Ecto neural progenitor cell (in vitro differentiated cells): ENCODE measurements around the gene CORO2A.

ENCODE experiments used
- DNase-seq: peaks from one replicate; pipeline ENCODE4 v3.0.0-alpha.2; 2018; ENCODE audit warnings: low spot score

Gene CORO2A, protein sequence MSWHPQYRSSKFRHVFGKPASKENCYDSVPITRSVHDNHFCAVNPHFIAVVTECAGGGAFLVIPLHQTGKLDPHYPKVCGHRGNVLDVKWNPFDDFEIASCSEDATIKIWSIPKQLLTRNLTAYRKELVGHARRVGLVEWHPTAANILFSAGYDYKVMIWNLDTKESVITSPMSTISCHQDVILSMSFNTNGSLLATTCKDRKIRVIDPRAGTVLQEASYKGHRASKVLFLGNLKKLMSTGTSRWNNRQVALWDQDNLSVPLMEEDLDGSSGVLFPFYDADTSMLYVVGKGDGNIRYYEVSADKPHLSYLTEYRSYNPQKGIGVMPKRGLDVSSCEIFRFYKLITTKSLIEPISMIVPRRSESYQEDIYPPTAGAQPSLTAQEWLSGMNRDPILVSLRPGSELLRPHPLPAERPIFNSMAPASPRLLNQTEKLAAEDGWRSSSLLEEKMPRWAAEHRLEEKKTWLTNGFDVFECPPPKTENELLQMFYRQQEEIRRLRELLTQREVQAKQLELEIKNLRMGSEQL

DNA sequence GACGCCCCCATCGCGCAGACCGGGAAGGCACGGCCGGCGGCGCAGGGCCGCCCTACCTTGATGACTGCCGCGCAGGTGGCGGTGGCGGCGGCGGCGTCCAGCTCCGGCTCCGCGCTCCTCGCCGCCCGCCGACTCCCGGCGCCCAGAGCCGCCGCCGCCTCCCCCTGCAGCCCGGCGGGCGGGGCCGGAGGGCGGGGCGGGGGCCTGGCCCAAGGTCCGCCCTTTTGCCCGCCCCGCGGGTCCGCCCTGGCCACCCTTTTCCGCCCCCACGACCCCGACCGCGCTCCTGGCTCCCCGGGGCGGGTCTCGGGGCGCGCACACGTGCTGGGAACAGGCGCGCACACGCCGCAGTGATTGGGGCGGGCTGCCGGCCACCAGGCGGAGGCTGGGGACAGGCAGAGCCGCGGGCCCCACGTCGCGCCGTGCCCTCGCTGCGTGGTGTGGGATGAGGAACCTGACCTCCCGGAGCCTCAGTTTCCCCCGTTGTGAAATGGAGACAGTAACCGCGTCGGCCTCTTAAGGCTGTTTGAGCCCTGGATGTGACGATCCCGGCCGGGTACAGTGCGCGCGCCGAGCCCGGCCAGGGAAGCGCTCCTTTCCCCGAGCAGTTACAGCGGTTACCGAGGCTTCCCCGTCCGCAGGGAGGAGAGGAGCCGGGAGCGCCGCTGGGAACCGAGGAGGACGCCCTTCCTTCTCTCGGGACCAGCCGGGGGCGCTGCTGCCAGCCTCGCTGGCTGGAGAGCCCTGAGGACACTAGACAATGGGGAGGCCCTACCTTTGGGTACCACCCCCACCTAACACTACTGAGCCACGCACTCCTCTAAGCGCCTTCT is at the start of gene CORO2A:
Gene CORO2A (minus strand): TSS at position 135 of the 833 bp plus-strand sequence. CDS start 34,977 bp downstream, outside the sequence.
- peak; percentile 86 for DNase-seq

DNA sequence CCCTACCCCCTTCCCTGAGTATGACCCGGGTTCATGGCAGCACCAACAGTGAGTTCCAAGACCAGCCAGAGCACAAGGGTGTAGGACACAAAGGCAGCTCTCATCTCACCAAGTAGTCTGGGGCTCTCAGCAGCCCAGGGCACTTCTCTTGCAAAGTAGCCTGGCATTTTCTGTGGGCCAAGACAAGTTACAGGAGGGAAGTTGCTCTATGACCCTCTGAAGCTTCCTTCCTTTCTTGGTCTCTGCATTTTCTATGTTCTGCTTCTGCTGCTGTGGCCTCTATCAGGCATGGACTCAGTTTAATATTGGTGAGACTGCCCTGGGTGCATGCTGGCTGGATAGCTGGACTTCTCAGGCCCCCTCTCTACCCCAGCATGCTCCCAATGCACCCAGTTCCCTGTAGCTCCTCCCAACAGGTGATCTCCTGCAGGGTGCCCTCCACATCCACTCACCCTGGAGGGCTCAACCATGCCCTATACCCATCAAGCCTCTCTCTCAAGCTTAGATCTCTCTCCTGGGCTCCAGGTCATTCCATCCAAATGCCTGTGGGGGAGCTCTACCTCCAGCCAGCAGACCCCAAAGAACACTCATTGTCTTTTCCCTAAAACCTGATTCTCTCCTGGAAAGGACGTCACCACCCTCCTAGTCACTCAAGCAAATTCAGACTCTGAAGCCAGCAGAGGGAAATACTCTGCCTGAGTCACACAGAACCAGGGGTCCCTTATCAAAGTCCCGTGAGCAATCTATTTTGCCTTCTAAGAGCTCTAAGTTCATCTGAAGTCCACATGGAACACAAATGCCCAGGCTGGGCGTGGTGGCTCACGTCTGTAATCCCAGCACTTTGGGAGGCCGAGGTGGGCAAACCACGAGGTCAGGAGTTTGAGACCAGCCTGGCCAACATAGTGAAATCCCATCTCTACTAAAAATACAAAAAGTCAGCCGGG is 49.2 kb upstream of the CORO2A start:
- DNase-seq, result no peak

DNA sequence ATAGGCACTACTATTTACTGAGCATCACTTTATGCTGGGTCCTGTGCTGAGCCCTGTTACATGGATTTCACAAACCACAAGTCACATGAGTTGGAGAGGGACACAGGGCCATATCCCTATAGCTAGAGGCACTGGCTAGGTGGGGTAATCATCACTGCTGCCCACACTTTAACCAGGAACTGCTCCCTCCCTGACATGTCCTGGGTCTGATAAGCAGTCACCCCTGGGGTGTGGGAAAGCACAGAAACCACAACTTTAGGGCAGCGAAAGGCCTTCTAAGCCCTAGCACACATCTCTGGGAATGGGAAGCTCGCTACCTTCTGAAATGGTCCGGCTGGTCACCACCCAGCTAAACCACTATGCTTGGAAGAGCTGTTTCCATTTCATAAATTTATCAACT is 48.0 kb upstream of the CORO2A start:
- no peak for DNase-seq

DNA sequence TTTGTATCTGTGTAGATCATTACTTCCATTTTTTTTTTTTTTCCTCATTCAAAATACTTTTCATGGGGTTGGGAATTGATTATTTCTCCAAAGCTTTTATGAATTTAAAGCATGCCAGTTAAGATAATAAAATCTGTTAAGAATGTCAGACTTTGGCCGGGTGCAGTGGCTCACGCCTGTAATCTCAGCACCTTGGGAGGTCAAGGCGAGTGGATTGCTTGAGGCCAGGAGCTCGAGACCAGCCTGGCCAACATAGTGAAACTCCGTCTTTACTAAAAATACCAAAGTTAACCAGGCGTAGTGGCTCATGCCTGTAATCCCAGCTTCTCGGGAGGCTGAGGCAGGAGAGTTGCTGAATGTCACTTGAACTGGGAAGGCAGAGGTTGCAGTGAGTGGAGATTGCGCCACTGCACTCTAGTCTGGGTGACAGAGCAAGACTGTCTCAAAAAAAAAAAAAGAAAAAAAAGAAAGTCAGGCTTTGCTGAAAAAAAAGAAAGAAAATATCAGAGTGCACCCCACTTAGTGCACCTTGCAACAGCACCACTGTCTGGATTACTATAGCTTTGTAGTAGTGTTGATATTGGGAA is 44.6 kb upstream of the CORO2A start:
- no peak for DNase-seq

DNA sequence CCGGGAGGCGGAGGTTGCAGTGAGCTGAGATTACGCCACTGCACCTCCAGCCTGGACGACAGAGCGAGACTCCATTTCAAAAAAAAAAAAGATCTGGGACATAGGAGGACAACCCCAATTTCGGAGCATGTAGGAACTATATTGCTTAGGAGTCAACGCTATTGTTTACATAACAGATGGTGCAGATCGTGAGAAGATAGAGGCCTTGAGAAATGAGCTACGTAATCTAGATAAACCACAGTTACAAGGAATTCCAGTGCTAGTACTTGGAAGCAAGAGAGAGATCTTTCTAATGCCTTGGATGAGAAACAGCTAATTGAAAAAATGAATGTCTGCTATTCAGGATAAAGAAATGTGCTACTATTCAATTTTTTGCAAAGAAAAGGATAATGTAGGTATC is 42.7 kb upstream of the CORO2A start:
- DNase-seq, result no peak

DNA sequence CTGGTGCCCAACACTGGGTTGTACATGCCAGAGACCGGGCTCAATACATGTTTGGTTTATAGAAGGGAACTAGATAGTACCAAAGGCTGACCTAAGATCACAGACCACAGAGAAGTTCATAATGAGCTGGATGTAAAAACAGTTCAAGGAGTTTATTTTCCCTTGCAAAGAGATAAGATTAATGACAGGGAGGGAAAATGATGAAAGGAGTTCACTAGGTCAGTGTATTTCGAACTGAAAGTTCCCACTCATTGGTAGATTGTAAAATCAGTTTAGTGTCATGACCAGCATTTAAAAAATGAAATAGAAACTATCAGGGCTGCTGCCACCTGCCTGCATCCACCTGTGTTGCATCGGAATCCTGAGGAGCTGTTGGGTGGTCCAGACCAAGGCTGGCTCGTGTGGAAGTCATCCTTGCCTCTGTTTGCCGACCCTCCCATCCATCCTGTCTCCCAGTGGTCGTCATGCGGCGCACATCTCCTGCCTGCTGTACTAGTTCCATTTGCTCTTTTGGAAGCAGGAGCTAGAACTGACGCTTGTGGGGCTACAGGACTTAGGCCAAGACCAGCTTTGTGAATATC is 41.9 kb upstream of the CORO2A start:
- no peak for DNase-seq

DNA sequence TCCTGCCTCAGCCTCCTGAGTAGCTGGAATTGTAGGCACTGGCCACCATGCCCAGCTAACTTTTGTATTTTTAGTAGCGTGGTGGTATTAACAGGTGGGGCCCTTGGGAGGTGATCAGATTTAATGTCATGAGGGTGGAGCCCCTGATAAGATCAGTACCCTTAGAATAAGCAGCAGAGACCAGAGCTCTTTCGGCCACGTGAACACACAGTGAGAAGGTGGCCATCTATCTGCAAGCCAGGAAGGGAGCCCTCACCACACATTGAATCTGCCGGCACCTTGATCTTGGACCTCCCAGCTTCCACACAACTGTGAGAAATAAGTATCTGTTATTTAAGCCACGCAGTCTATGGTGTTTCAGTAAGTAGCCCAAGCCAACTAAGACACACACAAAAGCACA is 40.5 kb upstream of the CORO2A start:
- no peak for DNase-seq

DNA sequence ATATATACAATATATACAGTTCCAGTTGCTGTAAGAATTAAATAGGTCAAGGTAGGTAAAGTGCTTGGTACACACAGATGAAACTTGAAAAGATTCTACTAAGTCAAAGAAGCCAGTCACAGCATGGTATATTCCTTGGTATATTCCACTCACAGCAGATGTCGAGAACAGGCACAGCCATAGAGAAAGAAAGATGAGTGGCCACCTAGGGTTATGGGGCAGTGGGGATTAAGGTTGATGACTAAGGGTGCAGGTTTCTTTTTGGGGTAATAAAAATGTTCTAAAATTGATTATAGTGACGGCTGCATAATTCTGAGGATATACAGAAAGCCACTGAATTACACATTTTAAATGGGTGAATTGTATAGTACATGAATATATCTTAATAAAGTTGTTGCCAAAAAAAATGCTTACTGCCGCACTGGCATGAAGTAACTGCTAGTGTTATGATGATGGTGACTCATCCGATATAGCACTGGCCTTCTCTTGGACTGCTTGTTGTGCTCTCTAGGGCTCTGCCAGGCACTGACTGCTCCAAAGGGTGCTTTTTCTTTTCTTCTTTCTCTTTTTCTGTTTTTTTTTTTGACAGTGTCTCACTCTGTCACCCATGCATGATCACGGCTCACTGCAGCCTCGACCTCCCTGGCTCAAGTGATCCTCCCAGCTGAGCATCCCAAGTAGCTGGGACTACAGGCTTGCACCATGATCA is 39.5 kb upstream of the CORO2A start:
- DNase-seq, result no peak

DNA sequence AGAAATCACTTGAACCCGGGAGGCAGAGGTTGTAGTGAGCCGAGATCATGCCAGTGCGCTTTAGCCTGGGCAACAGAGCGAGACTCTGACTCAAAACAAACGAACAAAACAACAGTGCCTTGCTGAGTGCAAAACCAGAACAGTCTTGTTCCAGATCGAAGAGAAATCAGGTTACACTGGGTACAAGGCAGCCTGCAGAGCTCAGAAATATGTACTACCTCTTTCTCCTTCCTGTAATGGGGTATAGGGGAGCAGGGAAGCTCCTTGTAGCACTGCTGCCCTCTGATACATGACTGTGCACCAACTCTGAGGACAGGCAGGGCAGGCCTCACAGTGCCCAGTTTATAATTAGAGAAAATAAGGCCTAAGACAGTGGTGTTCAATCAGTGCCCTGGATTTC is 38.4 kb upstream of the CORO2A start:
- no peak for DNase-seq

DNA sequence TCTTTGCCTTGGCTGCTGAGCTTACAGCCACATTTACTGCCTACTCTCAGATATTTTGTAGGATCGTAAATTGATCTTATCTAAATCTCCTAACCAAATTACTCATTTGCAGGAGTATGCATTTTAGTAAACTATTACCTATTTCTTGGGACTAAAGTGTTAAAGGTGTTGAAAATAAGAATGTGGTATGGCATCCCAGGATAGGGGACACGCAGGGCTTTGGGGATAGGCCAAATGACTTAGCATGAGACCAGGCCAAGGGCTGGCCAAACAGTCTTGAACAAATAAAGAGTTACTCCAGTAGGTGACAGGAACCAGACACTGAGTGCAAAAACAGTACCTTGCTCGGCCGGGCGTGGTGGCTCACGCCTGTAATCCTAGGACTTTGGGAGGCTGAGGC is 37.9 kb upstream of the CORO2A start:
- DNase-seq, result no peak

DNA sequence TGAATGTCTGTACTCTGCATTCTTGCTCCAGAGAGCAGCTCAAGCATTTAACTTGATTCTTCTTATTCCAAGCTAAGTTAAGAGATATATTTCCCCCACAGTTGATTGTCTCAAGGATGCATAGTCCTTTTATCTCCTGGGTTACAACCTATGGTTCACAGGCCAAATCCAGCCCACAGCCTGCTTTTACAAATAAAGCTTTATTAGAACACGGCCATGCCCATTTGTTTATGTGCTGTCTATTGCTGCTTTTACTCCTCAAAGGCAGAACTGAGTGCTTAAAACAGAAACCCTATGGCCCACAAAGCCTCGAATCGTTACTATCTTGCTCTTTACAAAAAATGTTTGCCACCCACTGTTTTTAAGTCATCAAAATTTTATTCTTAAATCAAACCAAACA is 37.2 kb upstream of the CORO2A start:
- no peak for DNase-seq

DNA sequence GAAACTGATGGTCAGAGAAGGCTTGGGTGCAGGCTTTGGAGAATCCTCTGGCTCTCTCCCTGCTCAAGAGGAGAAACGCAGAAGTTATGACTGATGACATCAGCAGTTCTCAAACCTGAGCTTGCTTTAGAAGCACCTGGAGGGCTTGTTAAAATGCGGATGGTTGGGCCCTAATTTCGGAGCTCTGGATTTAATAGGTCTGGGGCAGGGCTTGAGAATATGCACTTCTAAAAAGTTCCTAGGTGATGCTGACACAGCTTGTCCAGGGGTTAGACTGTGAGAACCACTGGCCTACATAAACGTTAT is 36.6 kb upstream of the CORO2A start:
- no peak for DNase-seq

DNA sequence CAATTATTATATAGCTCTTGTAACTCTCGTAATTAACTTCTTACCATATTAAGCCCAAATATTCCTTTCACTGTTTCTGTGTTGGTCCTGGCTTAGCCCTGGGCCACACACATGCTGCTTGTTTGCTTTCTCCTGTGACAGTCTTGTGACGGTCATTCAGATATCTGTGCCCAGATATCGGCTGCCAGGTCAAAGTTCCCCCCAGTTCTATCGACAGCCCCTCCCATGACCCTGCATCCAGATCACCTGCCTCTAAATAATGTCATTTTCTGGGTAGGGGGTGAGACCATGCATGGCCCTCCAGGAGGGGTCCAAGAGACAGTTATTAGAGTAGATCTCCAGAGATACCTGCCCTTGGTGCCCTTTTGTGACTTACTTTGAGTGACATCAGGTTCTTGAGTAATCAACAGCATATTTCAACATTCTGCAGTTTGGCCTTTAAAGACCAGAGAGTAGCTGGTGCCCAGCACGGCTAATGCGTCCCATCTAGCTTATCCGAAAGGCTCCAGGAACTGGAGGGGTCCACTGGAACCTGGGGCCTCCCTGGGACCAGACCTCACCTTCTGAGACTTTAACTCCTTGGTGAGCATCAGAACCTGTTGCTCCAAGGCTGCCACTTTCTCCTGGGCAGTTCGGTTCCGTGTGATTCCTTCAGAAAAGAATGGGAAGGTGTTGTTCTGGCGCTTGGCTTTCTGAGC is 36.1 kb upstream of the CORO2A start:
- no peak for DNase-seq

DNA sequence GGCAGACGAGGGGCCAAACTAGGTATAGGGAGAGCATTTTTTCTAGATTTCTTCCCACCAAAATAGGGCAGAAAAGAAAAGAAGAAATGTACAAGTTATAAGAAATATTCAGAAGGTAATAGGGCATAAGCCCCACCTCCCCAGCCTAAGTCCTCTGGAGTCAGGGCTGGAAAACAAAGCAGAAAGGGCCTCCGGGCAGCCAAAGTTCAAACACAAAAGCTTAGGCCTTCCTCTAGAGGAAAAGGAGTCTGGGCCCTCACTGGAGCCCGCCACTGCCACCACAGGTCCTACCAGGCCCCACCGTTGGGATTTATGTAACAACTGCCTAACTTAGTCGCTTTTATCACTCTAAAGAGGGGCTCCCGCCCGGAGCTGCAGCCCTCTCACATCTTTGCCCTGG is 35.4 kb upstream of the CORO2A start:
- no peak for DNase-seq

DNA sequence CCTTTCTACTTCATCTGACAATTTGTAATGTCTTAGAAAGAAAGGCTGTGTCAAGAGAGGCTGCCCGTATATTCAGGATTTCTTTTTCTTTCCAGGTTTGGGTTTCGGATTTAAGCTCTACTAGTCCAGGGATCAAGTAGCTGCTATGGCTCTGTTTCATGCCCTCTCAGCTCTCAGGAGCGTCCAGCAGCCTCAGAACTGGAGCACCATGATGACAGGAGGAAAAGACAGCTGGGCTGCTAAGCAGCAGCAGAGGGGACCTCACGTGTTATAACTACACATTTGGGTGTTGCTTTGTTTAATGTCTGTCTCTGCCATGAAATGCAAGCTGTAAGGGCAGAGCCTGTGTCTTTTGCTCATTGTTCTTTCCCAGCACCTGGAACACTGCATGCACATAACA is 34.5 kb upstream of the CORO2A start:
- no peak for DNase-seq

DNA sequence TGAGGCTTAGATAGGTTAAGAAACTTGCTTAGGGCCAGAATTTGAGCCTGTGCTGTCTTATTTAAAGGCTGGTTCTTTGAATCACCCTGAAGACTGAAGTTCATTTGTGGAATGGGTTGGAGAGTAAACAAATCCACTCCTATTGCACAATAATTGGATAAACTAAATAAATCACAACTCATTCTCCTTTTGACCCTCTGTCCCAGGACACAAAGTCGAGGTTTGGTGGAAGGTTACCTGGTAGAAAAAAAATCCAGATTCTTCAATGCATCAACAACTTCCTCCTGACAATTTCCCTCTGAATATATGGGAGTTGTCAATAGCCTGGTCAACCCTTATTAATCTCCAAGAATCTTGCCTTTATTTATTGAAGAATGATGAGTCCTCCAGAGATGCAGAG is 34.1 kb upstream of the CORO2A start:
- no peak for DNase-seq

DNA sequence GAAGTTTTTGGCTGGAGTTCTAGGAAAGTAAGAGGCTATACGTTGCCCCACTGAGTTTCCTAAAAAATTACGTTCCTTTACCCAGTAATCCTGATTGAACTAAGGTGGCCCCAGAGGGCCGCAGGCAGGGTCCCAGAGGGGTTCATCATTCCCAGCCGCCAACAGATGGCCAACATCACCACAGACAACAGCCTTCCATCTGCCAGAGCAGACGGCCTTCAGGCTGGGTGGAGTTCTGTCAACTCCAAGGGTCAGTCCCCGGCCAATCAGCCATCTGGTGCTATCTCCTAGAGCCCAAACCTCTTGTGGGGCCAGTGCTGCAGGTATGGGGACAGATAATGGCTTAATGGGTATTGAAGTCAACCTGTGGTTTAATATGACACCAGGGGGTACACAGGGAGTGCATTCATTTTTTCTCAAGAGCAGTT is 32.6 kb upstream of the CORO2A start:
- DNase-seq, result no peak

DNA sequence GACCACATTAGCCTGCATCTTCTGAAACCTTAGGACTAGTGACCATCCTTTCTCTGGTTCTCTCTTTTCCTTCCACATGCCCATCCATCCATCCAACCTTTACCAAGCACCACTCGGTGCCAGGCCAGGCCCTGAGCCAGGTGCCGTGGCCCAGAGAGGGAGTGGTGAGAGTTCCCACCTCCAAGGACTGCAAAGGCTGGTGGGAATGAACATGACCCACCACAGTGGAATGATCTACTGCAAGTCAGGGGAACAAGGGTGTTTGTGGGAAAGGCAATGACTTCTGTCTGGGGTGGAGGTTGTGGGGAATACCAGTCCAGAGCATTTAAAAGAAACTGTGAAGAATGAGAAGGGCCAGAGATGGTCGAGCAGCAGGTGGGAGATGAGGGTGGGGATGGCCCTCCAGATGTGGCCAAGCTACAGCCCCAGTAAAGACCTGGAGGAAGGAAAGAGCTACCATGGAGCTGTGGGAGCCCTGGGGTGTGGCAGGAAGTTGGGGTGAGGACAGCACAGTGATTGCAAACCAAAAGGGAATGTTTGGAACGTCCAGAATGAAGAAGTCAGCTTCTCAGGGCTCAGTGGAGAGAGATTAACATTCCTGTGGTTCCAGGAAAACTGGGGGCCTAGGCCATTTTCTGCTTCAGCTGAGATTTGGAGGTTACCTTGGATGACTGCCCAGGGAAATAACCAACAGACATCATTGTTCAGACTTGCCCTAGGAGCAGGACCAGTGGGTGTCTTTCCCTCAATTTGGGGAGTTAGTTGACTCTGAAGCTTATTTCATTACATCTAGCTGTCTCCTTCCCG is 30.7 kb upstream of the CORO2A start:
- DNase-seq, result no peak

DNA sequence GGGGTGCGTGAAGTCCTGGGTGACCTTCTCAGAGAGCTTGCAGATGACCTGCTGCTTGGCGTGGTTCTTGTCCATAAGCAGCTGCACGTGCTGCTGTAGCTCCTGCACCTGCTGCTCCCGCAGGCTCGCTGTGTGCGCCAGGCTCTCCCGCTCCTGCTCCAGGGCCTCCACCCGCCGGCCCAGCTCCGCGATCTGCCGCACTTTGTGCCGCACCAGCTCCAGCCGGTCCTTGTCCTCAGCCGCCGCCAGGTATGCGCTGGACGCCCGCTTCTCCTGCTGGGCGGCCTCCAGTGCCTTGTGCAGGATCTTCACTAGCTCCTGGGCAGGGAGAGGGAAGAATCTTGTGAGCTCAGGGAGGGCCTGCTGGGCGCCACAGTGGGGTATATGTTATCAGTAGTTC is 28.5 kb upstream of the CORO2A start:
- DNase-seq, result no peak
